ENCODE measurements around the gene IP6K3.

The IP6K3 gene

GRCh38 chr6:33764036-33764435, 17.3 kb upstream of the IP6K3 start:
- no peak for TF ChIP-seq EZH2phosphoT487 (IDR thresholded peaks at IDR 0.05; ENCODE audit: low read depth)
- no peaks in the 10 kb centered on the region for H3K36me3 ChIP-seq (replicated peaks; ENCODE audit: low read depth, low read length)
- no peak overlapping the region for H3K9ac ChIP-seq (ENCODE audit: low read length)
- no peaks in the 10 kb centered on the region for H4K20me1 ChIP-seq (ENCODE audit: insufficient read depth, low read length)
- no peaks in the 10 kb centered on the region for H3K9me3 ChIP-seq (ENCODE audit: insufficient read depth, low read length)
- H2AFZ ChIP-seq (ENCODE audit: low read depth, low read length), result no peak overlapping the region
- H3K4me3 ChIP-seq (ENCODE audit: low read length), result no peak overlapping the region
- H3K79me2 ChIP-seq (ENCODE audit: low read length), result no peaks in the 10 kb centered on the region
- H3K27ac ChIP-seq (ENCODE audit: low read length), result no peak overlapping the region
- H3K4me1 ChIP-seq (ENCODE audit: low read length), result no peaks in the 10 kb centered on the region
- H3K27me3 ChIP-seq (ENCODE audit: low read depth, low read length), result no peaks in the 10 kb centered on the region
- H3K4me2 ChIP-seq (ENCODE audit: low read length), result no peak overlapping the region

GRCh38 chr6:33763483-33763882, 16.8 kb upstream of the IP6K3 start:
- no peaks in the 10 kb centered on the region for H3K4me1 ChIP-seq (ENCODE audit: low read length)
- no peaks in the 10 kb centered on the region for H4K20me1 ChIP-seq (ENCODE audit: insufficient read depth, low read length)
- no peak overlapping the region for H3K4me2 ChIP-seq (ENCODE audit: low read length)
- no peak overlapping the region for H3K27ac ChIP-seq (ENCODE audit: low read length)
- TF ChIP-seq CTCF (IDR thresholded peaks at IDR 0.05; ENCODE audit: low read depth, low read length), result no peak
- no peak for TF ChIP-seq EZH2phosphoT487 (IDR thresholded peaks at IDR 0.05; ENCODE audit: low read depth)
- no peaks in the 10 kb centered on the region for H3K79me2 ChIP-seq (ENCODE audit: low read length)
- H2AFZ ChIP-seq (ENCODE audit: low read depth, low read length), result no peak overlapping the region
- no peaks in the 10 kb centered on the region for H3K27me3 ChIP-seq (ENCODE audit: low read depth, low read length)
- H3K9me3 ChIP-seq (ENCODE audit: insufficient read depth, low read length), result no peaks in the 10 kb centered on the region
- H3K9ac ChIP-seq (ENCODE audit: low read length), result no peak overlapping the region
- no peaks in the 10 kb centered on the region for H3K36me3 ChIP-seq (replicated peaks; ENCODE audit: low read depth, low read length)
- H3K4me3 ChIP-seq (ENCODE audit: low read length), result no peak overlapping the region

- H3K79me2 ChIP-seq (ENCODE audit: low read length), result no peaks in the 10 kb centered on the region
- no peak overlapping the region for H3K9ac ChIP-seq (ENCODE audit: low read length)
- H3K4me2 ChIP-seq (ENCODE audit: low read length), result no peak overlapping the region
- no peaks in the 10 kb centered on the region for H3K4me1 ChIP-seq (ENCODE audit: low read length)
- no peaks in the 10 kb centered on the region for H4K20me1 ChIP-seq (ENCODE audit: insufficient read depth, low read length)
- no peaks in the 10 kb centered on the region for H3K36me3 ChIP-seq (replicated peaks; ENCODE audit: low read depth, low read length)
- no peak for TF ChIP-seq EZH2phosphoT487 (IDR thresholded peaks at IDR 0.05; ENCODE audit: low read depth)
- TF ChIP-seq CTCF (IDR thresholded peaks at IDR 0.05; ENCODE audit: low read depth, low read length), result no peak
- H3K9me3 ChIP-seq (ENCODE audit: insufficient read depth, low read length), result no peaks in the 10 kb centered on the region
- no peak overlapping the region for H3K27ac ChIP-seq (ENCODE audit: low read length)
- no peaks in the 10 kb centered on the region for H3K27me3 ChIP-seq (ENCODE audit: low read depth, low read length)
- H2AFZ ChIP-seq (ENCODE audit: low read depth, low read length), result no peak overlapping the region
- H3K4me3 ChIP-seq (ENCODE audit: low read length), result no peak overlapping the region
Measured at GRCh38 chr6:33762713-33763112, 16.0 kb upstream of the IP6K3 start.

GRCh38 chr6:33761922-33762629, 15.4 kb upstream of the IP6K3 start:
- H3K27me3 ChIP-seq (ENCODE audit: low read depth, low read length), result peaks cover 2% of the 10 kb centered on the region; the same call in 1 of the 2 replicates
- H3K9ac ChIP-seq (ENCODE audit: low read length), result no peak overlapping the region
- H3K36me3 ChIP-seq (replicated peaks; ENCODE audit: low read depth, low read length), result no peaks in the 10 kb centered on the region
- no peak overlapping the region for H2AFZ ChIP-seq (ENCODE audit: low read depth, low read length)
- H4K20me1 ChIP-seq (ENCODE audit: insufficient read depth, low read length), result no peaks in the 10 kb centered on the region
- H3K9me3 ChIP-seq (ENCODE audit: insufficient read depth, low read length), result no peaks in the 10 kb centered on the region
- no peak for TF ChIP-seq EZH2phosphoT487 (IDR thresholded peaks at IDR 0.05; ENCODE audit: low read depth)
- TF ChIP-seq CTCF (IDR thresholded peaks at IDR 0.05; ENCODE audit: low read depth, low read length), result peak; percentile 56
- H3K4me3 ChIP-seq (ENCODE audit: low read length), result no peak overlapping the region
- no peak overlapping the region for H3K4me2 ChIP-seq (ENCODE audit: low read length)
- H3K27ac ChIP-seq (ENCODE audit: low read length), result no peak overlapping the region
- no peaks in the 10 kb centered on the region for H3K4me1 ChIP-seq (ENCODE audit: low read length)
- H3K79me2 ChIP-seq (ENCODE audit: low read length), result no peaks in the 10 kb centered on the region

Data from OCI-LY3 (cell line).